GM21723 (cell line): ENCODE measurements around the gene CDH6.

Experiments
- ATAC-seq: cut with Tn5 transposase; IDR thresholded peaks from one replicate; pipeline ENCODE4 v1.9.1; 2021; ENCODE audit warnings: mild to moderate bottlenecking, moderate library complexity; ENCODE audit not compliant: unreplicated experiment

Gene CDH6

DNA sequence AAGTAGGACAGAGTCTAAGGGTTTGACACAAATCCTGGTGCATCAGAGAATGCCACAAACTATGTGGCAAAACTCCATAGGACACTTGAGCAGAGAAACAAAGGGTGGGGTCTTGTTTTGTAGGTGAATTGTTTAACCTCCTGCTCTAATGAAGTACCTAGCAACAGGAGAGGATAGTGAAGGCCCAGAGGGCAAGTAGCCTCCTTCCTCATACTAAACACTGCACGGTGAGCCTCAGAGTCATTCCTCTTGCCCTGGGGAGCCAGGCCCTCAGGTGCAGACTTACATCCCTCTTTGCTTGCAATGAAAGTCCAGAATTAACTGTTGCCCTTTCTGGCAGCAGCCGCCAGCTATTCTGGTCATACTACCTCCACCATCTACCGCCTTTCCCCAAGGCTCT, 172.3 kb downstream of the CDH6 start:
- ATAC-seq = no peak

DNA sequence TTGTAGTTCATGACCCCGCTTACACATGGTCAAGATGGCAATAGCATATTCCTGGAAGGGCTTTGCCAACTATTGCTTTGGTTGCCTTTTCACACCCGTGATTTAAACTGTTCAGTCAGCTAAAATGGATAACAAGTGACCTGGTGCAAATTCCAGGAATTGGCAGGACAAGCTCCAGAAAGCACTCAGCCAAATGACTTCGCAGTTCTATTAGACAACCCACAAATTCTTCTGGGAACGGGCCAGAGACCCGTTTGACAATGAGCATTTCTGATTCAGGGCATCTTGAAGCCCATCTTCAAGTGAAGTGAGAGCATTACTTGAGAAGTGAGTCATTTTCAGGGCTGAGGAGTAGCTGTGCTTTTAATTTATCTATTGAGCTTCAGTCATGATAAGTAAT, 173.5 kb downstream of the CDH6 start:
- no peak for ATAC-seq

DNA sequence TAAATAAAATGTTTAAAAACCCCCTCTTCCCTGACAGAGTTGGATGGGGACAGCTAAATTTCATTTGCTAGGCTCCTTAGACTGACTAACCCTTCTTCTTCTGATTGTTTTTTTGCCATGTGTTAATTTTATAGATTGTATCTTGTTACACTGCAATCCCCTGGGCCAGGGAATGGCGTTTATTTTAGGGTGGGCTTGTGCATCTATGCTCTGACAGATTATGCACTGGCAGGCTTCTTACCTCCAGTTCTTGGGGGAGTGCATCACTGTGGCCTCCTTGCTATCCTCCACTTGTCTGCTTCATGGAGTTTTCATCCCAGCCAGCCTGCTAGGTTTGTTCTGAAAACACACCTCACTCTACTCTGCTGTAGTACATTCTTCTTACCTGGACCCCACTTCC, 178.6 kb downstream of the CDH6 start:
- ATAC-seq = no peak

DNA sequence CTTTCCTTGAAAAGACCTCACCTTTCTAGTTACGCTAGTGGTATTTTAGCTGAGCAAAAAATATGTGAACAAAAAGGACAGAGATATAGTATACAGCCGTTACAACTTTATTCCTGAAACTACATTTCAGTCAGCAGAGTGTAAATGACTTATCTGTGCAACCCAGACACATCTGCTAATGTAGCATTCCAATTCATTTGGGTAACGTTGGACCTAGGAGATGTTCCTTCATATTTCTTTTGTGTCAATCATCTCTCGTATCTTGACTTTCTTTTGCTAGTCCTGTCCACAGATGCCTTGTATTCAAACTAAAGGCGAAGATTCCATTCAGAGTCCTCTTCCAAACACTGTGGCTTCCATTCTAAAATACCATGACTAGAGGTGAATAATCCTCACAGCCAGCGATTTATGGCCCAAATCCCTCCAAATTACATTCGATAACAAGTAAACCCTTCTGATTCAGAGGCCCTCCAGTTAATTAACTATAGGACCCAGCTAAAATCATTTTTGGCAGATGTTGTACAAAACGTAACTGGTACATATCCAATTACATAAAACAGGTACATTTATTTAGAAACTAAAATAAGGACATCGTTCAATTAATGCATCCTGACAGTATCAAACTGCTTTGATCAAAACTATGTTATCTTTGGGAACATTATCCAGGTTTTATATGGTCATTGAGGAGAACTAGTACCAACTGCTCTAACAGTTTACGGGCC, 182.7 kb downstream of the CDH6 start:
- no peak for ATAC-seq

DNA sequence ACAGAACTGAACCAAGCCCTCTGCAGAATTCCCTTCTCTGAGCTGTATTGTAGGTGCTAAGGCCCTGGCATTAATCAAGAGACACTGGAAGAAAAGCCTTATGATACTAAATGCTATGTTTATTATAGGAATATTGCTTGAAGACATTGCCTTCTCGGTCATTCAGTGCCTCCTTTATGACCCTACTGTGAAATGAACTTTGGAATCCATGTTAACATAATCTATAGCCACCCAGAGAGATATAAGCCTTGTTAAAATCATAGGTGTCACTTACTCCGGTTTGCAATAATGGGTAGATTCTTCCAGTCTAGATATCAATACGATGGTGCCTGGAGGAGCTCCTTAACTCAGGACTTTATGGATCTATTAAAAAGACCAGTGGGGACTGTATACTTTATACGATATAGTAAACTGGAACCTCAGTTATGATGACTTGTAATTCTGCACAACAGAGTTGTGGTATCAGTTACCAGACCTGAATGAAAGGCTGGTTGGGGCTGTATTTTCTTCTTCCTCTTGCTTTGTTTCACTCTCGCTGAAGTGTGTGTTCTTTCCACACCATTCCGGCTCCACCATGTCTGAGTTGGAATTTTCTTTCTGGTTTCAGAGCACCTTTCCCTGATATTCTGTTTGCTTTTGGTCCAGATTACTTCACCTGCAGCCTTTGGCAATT, 183.9 kb downstream of the CDH6 start:
- ATAC-seq = no peak

DNA sequence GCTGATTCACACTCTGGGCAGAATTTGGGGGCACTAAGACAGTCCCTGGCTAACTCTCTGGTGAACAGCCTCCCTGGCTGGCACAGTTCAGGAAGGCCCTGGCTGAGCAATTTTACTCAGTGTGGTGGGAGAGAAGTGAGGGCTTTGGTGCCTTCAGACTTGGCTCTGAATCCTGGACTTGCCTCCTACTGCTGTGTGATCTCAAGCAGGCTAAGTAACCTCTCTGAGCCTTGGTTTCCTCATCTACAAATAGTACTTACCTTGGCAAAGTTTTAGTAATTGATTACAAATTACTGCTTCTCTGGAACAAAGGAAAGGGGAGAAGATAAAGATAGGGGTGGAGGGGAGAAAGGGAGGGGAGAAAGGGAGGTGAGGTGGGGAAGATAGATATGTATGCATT, 184.7 kb downstream of the CDH6 start:
- no peak for ATAC-seq
